Mesothelial cell of epicardium (in vitro differentiated cells): ENCODE results near the gene IL10RA. TPM values are rescaled to one million over a fixed set of nuclear protein-coding genes. Genes with fewer than 3 reads are reported as not detected.

ENCODE experiments used
- DNase-seq, 2 experiments: peaks; one replicate each; pipeline ENCODE4 v3.0.0; 2021; ENCODE audit warnings: low spot score in 2 of 2; ENCODE audit not compliant: unreplicated experiment in 2 of 2
- H3K27ac Mint-ChIP-seq: 2 replicates; pipeline ENCODE4 v1.8.0; 2021; ENCODE audit warnings: mixed read lengths
- H3K27me3 Mint-ChIP-seq: 2 replicates; pipeline ENCODE4 v1.8.0; 2021; ENCODE audit warnings: low read depth, mixed read lengths
- H3K36me3 Mint-ChIP-seq: 2 replicates; pipeline ENCODE4 v1.8.0; 2021; ENCODE audit warnings: mixed read lengths
- H3K4me1 Mint-ChIP-seq: 2 replicates; pipeline ENCODE4 v1.8.0; 2021; ENCODE audit warnings: mixed read lengths
- H3K4me3 Mint-ChIP-seq: 2 replicates; pipeline ENCODE4 v1.8.0; 2021; ENCODE audit warnings: mild to moderate bottlenecking, moderate library complexity, mixed read lengths
- H3K9me3 Mint-ChIP-seq: 2 replicates; pipeline ENCODE4 v1.8.0; 2021; ENCODE audit warnings: mixed read lengths
- CTCF ChIP-seq: fragments of 200-600 bp; sonication (generic); IDR thresholded peaks from one replicate; pipeline ENCODE4 v1.5.0; 2021; ENCODE audit warnings: antibody characterized with exemption; ENCODE audit not compliant: unreplicated experiment
- total RNA-seq: library from RNA; stranded (reverse); gene quantifications from 3 replicates; pipeline ENCODE4 v1.2.1, GENCODE V29; 2021

Gene IL10RA
- 0.38 to 0.78 TPM (median 0.42 TPM) in 3 replicates for total RNA-seq

- TF ChIP-seq CTCF, result no peak
- Mint-ChIP-seq H3K27ac (peak within 1 kb of the TSS; percentile 22), H3K27me3 (peaks cover 82% of the 10 kb centered on the region), H3K9me3 (no peaks in the 10 kb centered on the region), H3K4me1 (peaks cover 6% of the 10 kb centered on the region), H3K4me3 (peak within 1 kb of the TSS; percentile 72), H3K36me3 (no peaks in the 10 kb centered on the region)
- DNase-seq, result peak; percentile 68 to 80
These were observed at the start of gene IL10RA for GRCh38 chr11:117985953-117986887. TSS of gene IL10RA (plus strand) at chr11:117986394. CDS start at chr11:117986468, 74 bp downstream.

- no peak overlapping the region for H3K27ac Mint-ChIP-seq
- H3K4me1 Mint-ChIP-seq, result peaks cover 43% of the 10 kb centered on the region
- no peaks in the 10 kb centered on the region for H3K36me3 Mint-ChIP-seq
- TF ChIP-seq CTCF, result no peak
- DNase-seq, result no peak
- no peak overlapping the region for H3K4me3 Mint-ChIP-seq
- no peaks in the 10 kb centered on the region for H3K27me3 Mint-ChIP-seq
- no peaks in the 10 kb centered on the region for H3K9me3 Mint-ChIP-seq
These were observed 49.2 kb upstream of the IL10RA start for GRCh38 chr11:117936973-117937372.

GRCh38 chr11:117940736-117941135, 45.5 kb upstream of the IL10RA start:
- no peak for DNase-seq
- Mint-ChIP-seq H3K27ac (no peak overlapping the region), H3K4me1 (peaks cover 25% of the 10 kb centered on the region), H3K27me3 (no peaks in the 10 kb centered on the region), H3K4me3 (no peak overlapping the region), H3K9me3 (peaks cover 19% of the 10 kb centered on the region), H3K36me3 (no peaks in the 10 kb centered on the region)
- TF ChIP-seq CTCF, result no peak

GRCh38 chr11:117941163-117941707, 45.0 kb upstream of the IL10RA start:
- Mint-ChIP-seq H3K27me3 (no peaks in the 10 kb centered on the region), H3K4me1 (peaks cover 24% of the 10 kb centered on the region), H3K36me3 (no peaks in the 10 kb centered on the region), H3K4me3 (no peak overlapping the region), H3K9me3 (peaks cover 19% of the 10 kb centered on the region), H3K27ac (no peak overlapping the region)
- no peak for TF ChIP-seq CTCF
- no peak for DNase-seq

- no peak overlapping the region for H3K4me3 Mint-ChIP-seq
- H3K9me3 Mint-ChIP-seq, result peaks cover 19% of the 10 kb centered on the region
- peaks cover 15% of the 10 kb centered on the region for H3K4me1 Mint-ChIP-seq
- no peak for TF ChIP-seq CTCF
- H3K27ac Mint-ChIP-seq, result no peak overlapping the region
- no peak for DNase-seq
- H3K36me3 Mint-ChIP-seq, result no peaks in the 10 kb centered on the region
- no peaks in the 10 kb centered on the region for H3K27me3 Mint-ChIP-seq
These were observed 44.1 kb upstream of the IL10RA start for GRCh38 chr11:117941976-117942654.
